GM12875 (cell line): ENCODE measurements around the gene C20orf173.
"Not testable (repeated sequence)": the region's sequence is repeated elsewhere in the genome, so short reads cannot be mapped to it uniquely, and the experiment has no call there.

Experiments used
- H3K4me3 ChIP-seq: one replicate; pipeline ENCODE4 v1.5.1; 2011; ENCODE audit warnings: low read depth, low read length, control low read depth
- TF ChIP-seq, protein P1 (sequence below): IDR thresholded peaks from 2 replicates; pipeline ENCODE4 v1.5.1; 2011; ENCODE audit warnings: low read depth, mild to moderate bottlenecking, control low read depth, inconsistent platforms, low read length, moderate library complexity, borderline replicate concordance; ENCODE audit not compliant: insufficient read depth

Gene C20orf173

DNA sequence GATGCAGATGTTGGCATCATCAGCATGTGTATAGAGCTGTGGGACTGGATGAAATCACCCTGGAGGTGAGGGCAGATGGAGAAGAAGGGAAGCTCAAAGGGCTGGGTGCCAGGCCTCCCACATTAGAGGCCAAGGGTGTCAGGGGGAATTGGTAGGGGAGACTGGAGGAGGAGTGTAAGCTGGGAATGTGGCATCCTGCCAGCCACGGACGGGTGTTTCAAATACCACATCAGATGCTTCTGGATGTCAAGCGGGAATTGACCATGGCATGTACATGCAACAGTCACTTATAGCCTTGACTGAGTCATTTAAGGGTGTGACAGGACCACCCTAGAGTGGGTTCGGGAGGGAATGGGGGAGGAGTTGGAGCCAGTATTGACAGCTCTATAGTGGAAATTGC is 22.1 kb upstream of the C20orf173 start:
- TF ChIP-seq, protein P1, sequence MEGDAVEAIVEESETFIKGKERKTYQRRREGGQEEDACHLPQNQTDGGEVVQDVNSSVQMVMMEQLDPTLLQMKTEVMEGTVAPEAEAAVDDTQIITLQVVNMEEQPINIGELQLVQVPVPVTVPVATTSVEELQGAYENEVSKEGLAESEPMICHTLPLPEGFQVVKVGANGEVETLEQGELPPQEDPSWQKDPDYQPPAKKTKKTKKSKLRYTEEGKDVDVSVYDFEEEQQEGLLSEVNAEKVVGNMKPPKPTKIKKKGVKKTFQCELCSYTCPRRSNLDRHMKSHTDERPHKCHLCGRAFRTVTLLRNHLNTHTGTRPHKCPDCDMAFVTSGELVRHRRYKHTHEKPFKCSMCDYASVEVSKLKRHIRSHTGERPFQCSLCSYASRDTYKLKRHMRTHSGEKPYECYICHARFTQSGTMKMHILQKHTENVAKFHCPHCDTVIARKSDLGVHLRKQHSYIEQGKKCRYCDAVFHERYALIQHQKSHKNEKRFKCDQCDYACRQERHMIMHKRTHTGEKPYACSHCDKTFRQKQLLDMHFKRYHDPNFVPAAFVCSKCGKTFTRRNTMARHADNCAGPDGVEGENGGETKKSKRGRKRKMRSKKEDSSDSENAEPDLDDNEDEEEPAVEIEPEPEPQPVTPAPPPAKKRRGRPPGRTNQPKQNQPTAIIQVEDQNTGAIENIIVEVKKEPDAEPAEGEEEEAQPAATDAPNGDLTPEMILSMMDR: no peak
- no peak overlapping the region for H3K4me3 ChIP-seq

DNA sequence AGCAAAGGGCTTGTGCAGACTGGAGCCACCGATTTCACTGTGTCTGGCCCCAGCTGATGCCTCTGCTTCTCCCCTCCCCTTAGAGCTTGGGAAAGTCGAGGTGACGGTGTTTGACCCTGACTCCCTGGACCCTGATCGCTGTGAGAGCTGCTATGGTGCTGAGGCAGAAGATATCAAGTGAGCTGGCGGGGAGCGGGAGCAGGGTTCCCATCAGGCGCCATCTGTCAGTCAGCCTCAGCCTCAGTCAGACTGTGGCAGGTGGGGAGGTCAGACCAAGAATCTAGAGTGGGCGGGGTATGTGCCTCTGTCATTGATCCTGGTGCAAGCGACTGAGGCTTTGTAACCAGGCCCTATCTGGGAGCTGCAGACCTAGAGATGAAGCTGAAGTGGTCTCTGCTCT is 17.9 kb upstream of the C20orf173 start:
- TF ChIP-seq, protein P1: no peak
- H3K4me3 ChIP-seq: no peak overlapping the region

DNA sequence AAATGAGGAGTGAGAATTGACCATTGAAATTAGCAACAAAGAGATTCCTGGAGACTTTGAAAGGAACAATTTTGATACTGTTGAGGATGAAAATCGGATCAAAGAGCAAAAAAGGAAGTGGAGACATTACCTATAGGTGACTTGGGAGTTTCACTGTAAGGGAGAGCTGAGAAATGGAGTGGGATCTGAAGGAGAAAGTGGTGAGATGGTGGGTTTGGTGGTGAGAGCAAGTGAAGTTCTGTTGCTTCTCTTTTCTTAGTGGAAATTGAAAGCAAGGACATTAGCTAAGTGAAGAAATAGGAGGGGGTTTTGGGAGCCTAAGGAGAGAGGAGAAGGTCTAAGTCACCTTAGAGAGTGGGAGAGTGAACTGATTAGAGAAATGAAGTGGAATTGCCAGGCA is 16.7 kb upstream of the C20orf173 start:
- TF ChIP-seq, protein P1: no peak
- H3K4me3 ChIP-seq: no peak overlapping the region

DNA sequence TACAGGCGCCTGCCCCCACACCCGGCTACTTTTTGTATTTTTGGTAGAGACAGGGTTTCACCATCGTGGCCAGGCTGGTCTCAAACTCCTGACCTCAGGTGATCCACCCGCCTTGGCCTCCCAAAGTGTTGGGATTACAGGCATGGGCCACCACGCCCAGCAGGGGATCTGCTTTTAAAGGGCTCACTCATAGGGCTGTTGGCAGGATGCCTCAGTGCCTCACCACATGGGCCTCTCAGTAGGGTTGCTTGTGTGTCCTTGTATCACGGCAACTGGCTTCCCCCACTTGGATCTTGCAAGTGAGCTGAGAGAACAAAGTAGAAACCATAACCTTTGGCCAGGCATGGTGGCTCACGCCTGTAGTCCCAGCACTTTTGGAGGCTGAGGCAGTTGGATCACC is 15.5 kb upstream of the C20orf173 start:
- H3K4me3 ChIP-seq: not testable (repeated sequence)

DNA sequence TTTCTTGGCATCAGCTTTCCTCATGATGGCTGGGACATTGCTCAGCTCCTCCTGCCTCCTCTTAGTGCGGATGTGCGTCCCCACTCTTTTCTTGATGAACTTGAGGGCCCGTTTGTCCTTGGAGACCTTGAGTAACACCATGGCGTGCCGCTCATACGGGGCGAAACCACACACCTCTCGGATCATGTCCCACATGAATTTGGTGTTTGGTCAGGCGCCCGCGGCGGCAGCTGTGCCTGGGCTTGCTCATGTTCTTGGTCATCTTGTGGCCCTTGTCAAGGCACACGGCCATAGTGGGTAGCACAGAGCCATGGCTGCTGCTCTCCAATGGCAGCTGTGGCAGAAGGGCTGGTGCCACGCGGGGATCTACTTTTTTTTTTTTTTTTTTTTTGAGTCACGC is 15.0 kb upstream of the C20orf173 start:
- TF ChIP-seq, protein P1: no peak
- no peak overlapping the region for H3K4me3 ChIP-seq

DNA sequence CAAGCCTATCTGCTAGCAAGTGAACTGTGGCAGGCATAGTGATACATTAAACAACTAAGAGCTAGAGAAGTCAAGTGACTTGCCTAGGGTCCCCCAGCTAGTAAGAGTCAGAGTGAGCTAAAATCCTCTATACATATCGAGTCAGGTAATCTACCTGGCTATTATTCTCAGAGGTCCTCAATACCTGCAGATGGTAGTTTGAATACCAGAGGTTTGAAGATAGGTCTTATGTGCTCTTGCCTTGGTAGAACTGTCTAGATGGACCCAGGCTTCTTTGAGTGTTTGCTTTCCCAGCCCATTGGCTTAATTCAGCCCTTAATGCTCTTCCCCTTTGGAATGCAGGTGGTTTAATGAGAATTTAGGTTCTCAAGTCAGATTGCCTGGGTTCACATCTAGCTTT is 13.5 kb upstream of the C20orf173 start:
- TF ChIP-seq, protein P1: no peak
- H3K4me3 ChIP-seq: no peak overlapping the region

DNA sequence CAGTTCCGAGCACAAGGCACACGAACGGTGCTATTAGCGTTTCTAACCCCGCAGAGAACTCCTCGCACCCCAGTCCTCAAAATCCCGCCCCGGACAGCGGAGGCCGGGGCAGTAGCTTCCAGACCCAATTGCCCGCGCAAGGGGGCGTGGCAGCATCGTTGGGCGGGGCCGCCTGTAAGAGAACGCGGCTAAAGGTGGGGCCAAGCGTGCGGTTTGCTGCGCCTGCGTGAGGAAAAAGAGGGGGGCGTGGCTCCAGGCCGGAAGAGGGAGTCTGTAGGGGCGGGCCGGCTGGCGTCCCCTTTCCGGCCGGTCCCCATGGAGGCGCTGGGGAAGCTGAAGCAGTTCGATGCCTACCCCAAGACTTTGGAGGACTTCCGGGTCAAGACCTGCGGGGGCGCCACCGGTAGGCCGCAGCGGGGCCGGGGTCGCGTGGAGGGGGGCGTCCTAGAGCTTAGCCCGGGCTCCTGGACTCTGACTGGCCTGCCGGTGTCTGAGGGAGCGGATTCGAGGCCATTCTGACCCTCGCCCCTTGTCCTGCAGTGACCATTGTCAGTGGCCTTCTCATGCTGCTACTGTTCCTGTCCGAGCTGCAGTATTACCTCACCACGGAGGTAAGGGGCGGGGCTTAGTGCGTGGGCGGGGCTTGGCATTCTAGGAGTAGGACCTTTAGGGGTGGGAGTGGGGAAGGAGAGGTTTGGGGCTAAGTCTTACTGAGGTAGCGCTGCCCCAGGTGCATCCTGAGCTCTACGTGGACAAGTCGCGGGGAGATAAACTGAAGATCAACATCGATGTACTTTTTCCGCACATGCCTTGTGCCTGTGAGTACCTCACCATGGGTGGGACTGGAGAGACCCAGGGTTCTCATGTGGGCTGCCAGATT is 12.6 kb upstream of the C20orf173 start, which contains the start of gene ERGIC3:
Gene ERGIC3 (plus strand): TSS at position 296 of the 880 bp plus-strand sequence. CDS start 20 bp downstream, at position 316.
- TF ChIP-seq, protein P1: no peak
- H3K4me3 ChIP-seq: peak within 1 kb of the TSS; percentile 69
